HEK293 (cell line): Measurements from ENCODE around the gene IRF2BPL.
A peak's percentile ranks its signal among the peaks of the same experiment; 100 is the strongest.

Experiments used
- CTCF ChIA-PET: fragments of 350-600 bp; formaldehyde crosslinking; extraction: SDS; loops from one replicate; lab custom pipeline; 2021; ENCODE audit warnings: antibody characterized with exemption; lab: Yijun Ruan, JAX
- POLR2A ChIA-PET: fragments of 300-600 bp; formaldehyde crosslinking; extraction: SDS; loops from one replicate; lab custom pipeline; 2020; ENCODE audit warnings: antibody characterized with exemption, inconsistent platforms; lab: Yijun Ruan, JAX
- H3K27ac ChIP-seq: fragments of 200-500 bp; sonication (Bioruptor generic); 2 replicates; pipeline ENCODE4 v1.5.1; 2014; ENCODE audit warnings: low read depth, low read length, control low read depth, inconsistent platforms; ENCODE audit errors: extremely low read depth
- H3K36me3 ChIP-seq, 2 experiments: fragments of 200-500 bp in 1 of 2; sonication (Bioruptor generic) in 1 of 2; 1 replicate in 1 of 2; 2 replicates in 1 of 2; pipeline ENCODE4 v1.5.1; 2014 to 2017; ENCODE audit warnings: inconsistent platforms in 2 of 2, low read length in 2 of 2; ENCODE audit not compliant: control insufficient read depth in 2 of 2, insufficient read depth in 1 of 2
- H3K4me1 ChIP-seq: fragments of 200-500 bp; sonication (Bioruptor generic); 2 replicates; pipeline ENCODE4 v1.5.1; 2014; ENCODE audit warnings: mild to moderate bottlenecking, low read length, inconsistent platforms; ENCODE audit not compliant: control insufficient read depth, insufficient read depth
- H3K4me3 ChIP-seq: 2 replicates; pipeline ENCODE4 v1.5.1; 2011; ENCODE audit warnings: low read depth, mild to moderate bottlenecking, control low read depth, low read length, moderate library complexity
- H3K9me3 ChIP-seq: fragments of 200-500 bp; sonication (Bioruptor generic); 2 replicates; pipeline ENCODE4 v1.5.1; 2014; ENCODE audit warnings: low read depth, low read length, inconsistent platforms; ENCODE audit not compliant: control insufficient read depth, insufficient read depth
- EGR2 ChIP-seq: fragments of 450-650 bp; formaldehyde crosslinking; IDR thresholded peaks from 2 replicates; pipeline ENCODE4 v1.5.1; 2016; ENCODE audit warnings: low read depth, missing biosample characterization, missing genetic modification characterization
- FEZF1 ChIP-seq: fragments of 450-650 bp; formaldehyde crosslinking; IDR thresholded peaks from 2 replicates; pipeline ENCODE4 v1.5.1; 2016; ENCODE audit warnings: missing biosample characterization, missing genetic modification characterization
- GLIS1 ChIP-seq: fragments of 450-650 bp; formaldehyde crosslinking; IDR thresholded peaks from 2 replicates; pipeline ENCODE4 v1.5.1; 2016; ENCODE audit warnings: missing biosample characterization, missing genetic modification characterization
- KLF10 ChIP-seq: fragments of 450-650 bp; IDR thresholded peaks from 2 replicates; pipeline ENCODE4 v1.5.1; 2018; ENCODE audit warnings: missing biosample characterization, mild to moderate bottlenecking, missing genetic modification characterization
- MEIS1 ChIP-seq: sonication (generic); formaldehyde crosslinking; IDR thresholded peaks from 2 replicates; pipeline ENCODE4 v1.8.1; 2022; ENCODE audit warnings: missing genetic modification reagents, mild to moderate bottlenecking, borderline replicate concordance
- PRDM1 ChIP-seq: fragments of 450-650 bp; formaldehyde crosslinking; IDR thresholded peaks from 2 replicates; pipeline ENCODE4; 2016; ENCODE audit warnings: missing biosample characterization, missing genetic modification characterization
- REPIN1 ChIP-seq: fragments of 450-650 bp; formaldehyde crosslinking; IDR thresholded peaks from 2 replicates; pipeline ENCODE4 v1.5.1; 2017; ENCODE audit warnings: missing biosample characterization, missing genetic modification characterization, low read depth
- ZBTB20 ChIP-seq: fragments of 450-650 bp; formaldehyde crosslinking; IDR thresholded peaks from 2 replicates; pipeline ENCODE4 v1.5.1; 2016; ENCODE audit warnings: missing biosample characterization, missing genetic modification characterization
- ZBTB8A ChIP-seq: fragments of 450-650 bp; formaldehyde crosslinking; IDR thresholded peaks from 2 replicates; pipeline ENCODE4 v1.5.1; 2016; ENCODE audit warnings: missing biosample characterization, missing genetic modification characterization
- ZFHX2 ChIP-seq: fragments of 450-650 bp; formaldehyde crosslinking; conservative IDR thresholded peaks from 2 replicates; pipeline ENCODE4 v1.5.1; 2016; ENCODE audit warnings: missing biosample characterization, missing genetic modification characterization
- ZNF146 ChIP-seq: fragments of 450-650 bp; formaldehyde crosslinking; IDR thresholded peaks from 2 replicates; pipeline ENCODE4 v1.5.1; 2016; ENCODE audit warnings: missing biosample characterization, missing genetic modification characterization
- ZNF2 ChIP-seq: fragments of 450-650 bp; formaldehyde crosslinking; IDR thresholded peaks from 2 replicates; pipeline ENCODE4 v1.5.1; 2016; ENCODE audit warnings: missing biosample characterization, missing genetic modification characterization
- ZNF280D ChIP-seq: fragments of 450-650 bp; formaldehyde crosslinking; IDR thresholded peaks from 2 replicates; pipeline ENCODE4 v1.5.1; 2016; ENCODE audit warnings: missing biosample characterization, missing genetic modification characterization
- ZNF366 ChIP-seq: fragments of 450-650 bp; formaldehyde crosslinking; conservative IDR thresholded peaks from 2 replicates; pipeline ENCODE4 v1.5.1; 2016; ENCODE audit warnings: missing biosample characterization, missing genetic modification characterization
- ZNF473 ChIP-seq: fragments of 450-650 bp; formaldehyde crosslinking; IDR thresholded peaks from 2 replicates; pipeline ENCODE4 v1.5.1; 2017; ENCODE audit warnings: missing biosample characterization, missing genetic modification characterization
- ZNF560 ChIP-seq: fragments of 450-650 bp; formaldehyde crosslinking; IDR thresholded peaks from 2 replicates; pipeline ENCODE4 v1.5.1; 2017; ENCODE audit warnings: missing biosample characterization, missing genetic modification characterization, borderline replicate concordance
- ZNF670 ChIP-seq: fragments of 450-650 bp; formaldehyde crosslinking; IDR thresholded peaks from 2 replicates; pipeline ENCODE4 v1.5.1; 2016; ENCODE audit warnings: missing biosample characterization, missing genetic modification characterization, low read depth
- ZNF704 ChIP-seq: fragments of 450-650 bp; formaldehyde crosslinking; IDR thresholded peaks from 2 replicates; pipeline ENCODE4 v1.5.1; 2016; ENCODE audit warnings: missing biosample characterization, missing genetic modification characterization
- ZNF776 ChIP-seq: fragments of 450-650 bp; formaldehyde crosslinking; IDR thresholded peaks from 2 replicates; pipeline ENCODE4 v1.5.0; 2017; ENCODE audit warnings: missing biosample characterization, missing genetic modification characterization, borderline replicate concordance

IRF2BPL gene

GRCh38 chr14:77076113-77076631 is 47.7 kb upstream of the IRF2BPL start (continued):
- TF ChIP-seq ZNF280D (tag by site-specific recombination) (no peak), ZNF776 (tag by site-specific recombination) (no peak), KLF10 (tag by site-specific recombination) (no peak), ZNF560 (tag by site-specific recombination) (no peak), ZBTB20 (tag by site-specific recombination) (no peak), PRDM1 (tag by site-specific recombination) (no peak), REPIN1 (tag by site-specific recombination) (no peak), ZNF473 (tag by site-specific recombination) (no peak), MEIS1 (CRISPR knock-in tag) (no peak), ZBTB8A (tag by site-specific recombination) (no peak), ZNF704 (no peak), FEZF1 (tag by site-specific recombination) (no peak), GLIS1 (no peak)

GRCh38 chr14:77074969-77075368 is 46.5 kb upstream of the IRF2BPL start:
- Histone ChIP-seq H3K9me3 (no peaks in the 10 kb centered on the region), H3K36me3 (no peaks in the 10 kb centered on the region), H3K4me1 (peaks cover 5% of the 10 kb centered on the region; the same call in 1 of the 2 replicates), H3K27ac (no peak overlapping the region), H3K4me3 (no peak overlapping the region)
- CTCF ChIA-PET, result interaction anchor here (0.6 to 16.9 kb wide), 3 partner anchors 9 to 204 kb away, joined by 3 to 461 read pairs (median 3); no protein-coding TSS in a partner anchor
- no peak for TF ChIP-seq ZNF366
- TF ChIP-seq ZNF2, result no peak
- POLR2A ChIA-PET, result interaction anchor here (0.6 kb wide), 1 partner anchor 16 kb away, joined by 3 read pairs; no protein-coding TSS in a partner anchor

- Histone ChIP-seq H3K27ac (no peak overlapping the region), H3K4me1 (peaks cover 5% of the 10 kb centered on the region; the same call in 1 of the 2 replicates), H3K9me3 (no peaks in the 10 kb centered on the region), H3K36me3 (no peaks in the 10 kb centered on the region), H3K4me3 (no peak overlapping the region)
- ChIA-PET POLR2A (no interaction called here), CTCF (interaction anchor here (0.6 to 16.9 kb wide), 10 partner anchors 17 to 225 kb away, joined by 3 to 461 read pairs (median 9); no protein-coding TSS in a partner anchor)
- TF ChIP-seq GLIS1, result no peak
- TF ChIP-seq ZNF670 (tag by site-specific recombination), result no peak
- no peak for TF ChIP-seq FEZF1 (tag by site-specific recombination)
- peak; percentile 52 for TF ChIP-seq EGR2 (tag by site-specific recombination)
- TF ChIP-seq ZNF146 (tag by site-specific recombination), result no peak
- TF ChIP-seq ZFHX2 (tag by site-specific recombination), result peak; percentile 61; the same call in 1 of the 2 replicates
Measured at GRCh38 chr14:77071938-77072388, 43.5 kb upstream of the IRF2BPL start.
